GM19240 (cell line): ENCODE measurements around the gene MACROD2.

Experiments used
- DNase-seq: peaks from one replicate; pipeline ENCODE4 v3.0.0; 2011; ENCODE audit warnings: low spot score; ENCODE audit not compliant: insufficient read length

The MACROD2 gene

GRCh38 chr20:15141861-15142260 lies 1146.5 kb downstream of the MACROD2 start:
- no peak for DNase-seq

GRCh38 chr20:15143478-15143877 lies 1148.2 kb downstream of the MACROD2 start:
- DNase-seq: no peak

- no peak for DNase-seq
These were observed 1149.6 kb downstream of the MACROD2 start for GRCh38 chr20:15144916-15145315.

- no peak for DNase-seq
These were observed 1151.6 kb downstream of the MACROD2 start for GRCh38 chr20:15146948-15147347.

GRCh38 chr20:15154070-15154469 lies 1158.8 kb downstream of the MACROD2 start:
- no peak for DNase-seq

GRCh38 chr20:15155848-15156401 lies 1160.6 kb downstream of the MACROD2 start:
- DNase-seq: no peak

- DNase-seq: no peak
These were observed 1163.2 kb downstream of the MACROD2 start for GRCh38 chr20:15158533-15158932.

- DNase-seq: no peak
These were observed 1166.8 kb downstream of the MACROD2 start for GRCh38 chr20:15162079-15162647.

- no peak for DNase-seq
These were observed 1168.3 kb downstream of the MACROD2 start for GRCh38 chr20:15163632-15164031.

- DNase-seq: no peak
These were observed 1169.4 kb downstream of the MACROD2 start for GRCh38 chr20:15164726-15165125.

- DNase-seq: no peak
These were observed 1171.4 kb downstream of the MACROD2 start for GRCh38 chr20:15166744-15167143.

- no peak for DNase-seq
These were observed 1175.7 kb downstream of the MACROD2 start for GRCh38 chr20:15171016-15171415.

- no peak for DNase-seq
These were observed 1181.6 kb downstream of the MACROD2 start for GRCh38 chr20:15176929-15177328.

- no peak for DNase-seq
These were observed 1183.3 kb downstream of the MACROD2 start for GRCh38 chr20:15178581-15178980.

GRCh38 chr20:15179381-15179780 lies 1184.1 kb downstream of the MACROD2 start:
- no peak for DNase-seq

GRCh38 chr20:15179781-15180180 lies 1184.5 kb downstream of the MACROD2 start:
- DNase-seq: no peak

GRCh38 chr20:15185322-15185721 lies 1190.0 kb downstream of the MACROD2 start:
- DNase-seq: no peak

- DNase-seq: no peak
These were observed 1190.6 kb downstream of the MACROD2 start for GRCh38 chr20:15185913-15186312.

- DNase-seq: no peak
These were observed 1192.3 kb downstream of the MACROD2 start for GRCh38 chr20:15187612-15188011.

GRCh38 chr20:15188415-15188814 lies 1193.1 kb downstream of the MACROD2 start:
- no peak for DNase-seq

GRCh38 chr20:15191082-15191723 lies 1195.9 kb downstream of the MACROD2 start:
- no peak for DNase-seq

- no peak for DNase-seq
These were observed 1200.1 kb downstream of the MACROD2 start for GRCh38 chr20:15195378-15195777.
